UCSD-AML1 (cell line): ENCODE data around the gene PFKP.
A peak's percentile ranks its signal among the peaks of the same experiment; 100 is the strongest.
"Not testable (repeated sequence)": the region's sequence is repeated elsewhere in the genome, so short reads cannot be mapped to it uniquely, and the experiment has no call there.

Experiments used
- DNase-seq: peaks from one replicate; lab custom pipeline; 2025; ENCODE audit not compliant: unreplicated experiment; lab: John Stamatoyannopoulos, UW

PFKP gene

DNA sequence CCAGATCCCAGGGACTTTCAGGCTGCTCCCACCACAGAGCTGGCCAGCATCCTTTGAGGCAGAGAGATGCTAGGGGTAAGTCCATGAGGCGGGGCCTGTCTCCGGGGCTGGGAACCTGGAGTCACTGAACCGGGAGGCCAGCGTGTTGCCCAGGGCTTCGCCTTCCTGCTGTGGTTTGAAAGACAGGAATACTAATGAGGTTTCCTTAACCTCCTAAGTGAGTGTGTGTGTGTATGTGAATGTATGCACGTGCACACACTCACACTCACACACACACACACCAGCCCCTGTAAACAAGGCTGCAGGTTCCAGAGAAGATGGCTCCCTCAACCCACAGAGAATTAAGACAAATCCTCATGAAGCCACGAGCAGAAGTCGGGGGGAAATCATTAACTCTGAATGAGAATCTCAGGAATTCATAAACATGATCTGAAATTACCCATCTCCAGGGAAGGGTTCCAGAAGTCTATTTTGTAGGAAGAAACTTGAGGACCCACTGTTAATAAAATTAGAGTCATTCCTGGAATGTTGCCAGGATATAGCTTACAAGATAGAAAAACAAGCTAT, 20.3 kb upstream of the PFKP start:
- no peak for DNase-seq

DNA sequence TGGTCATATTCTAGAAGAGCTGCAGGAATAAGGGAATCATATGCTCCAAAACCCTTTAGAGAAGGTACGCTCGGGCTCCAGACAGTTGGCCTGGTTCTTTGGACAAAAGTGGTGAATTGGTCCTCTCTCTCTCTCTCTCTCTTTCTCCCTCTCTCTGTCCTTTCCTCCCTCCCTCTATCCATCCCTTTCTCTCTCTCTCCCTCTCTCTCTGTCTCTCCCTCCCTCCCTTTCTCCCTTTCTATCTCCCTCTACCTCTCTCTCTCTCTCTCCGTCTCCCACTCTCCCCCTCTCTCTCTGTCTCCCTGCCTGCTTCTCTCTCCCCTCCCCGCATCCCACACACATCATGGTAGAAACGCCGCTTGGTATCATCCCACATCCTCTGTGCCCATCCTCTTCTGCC, 19.8 kb upstream of the PFKP start:
- DNase-seq: no peak

DNA sequence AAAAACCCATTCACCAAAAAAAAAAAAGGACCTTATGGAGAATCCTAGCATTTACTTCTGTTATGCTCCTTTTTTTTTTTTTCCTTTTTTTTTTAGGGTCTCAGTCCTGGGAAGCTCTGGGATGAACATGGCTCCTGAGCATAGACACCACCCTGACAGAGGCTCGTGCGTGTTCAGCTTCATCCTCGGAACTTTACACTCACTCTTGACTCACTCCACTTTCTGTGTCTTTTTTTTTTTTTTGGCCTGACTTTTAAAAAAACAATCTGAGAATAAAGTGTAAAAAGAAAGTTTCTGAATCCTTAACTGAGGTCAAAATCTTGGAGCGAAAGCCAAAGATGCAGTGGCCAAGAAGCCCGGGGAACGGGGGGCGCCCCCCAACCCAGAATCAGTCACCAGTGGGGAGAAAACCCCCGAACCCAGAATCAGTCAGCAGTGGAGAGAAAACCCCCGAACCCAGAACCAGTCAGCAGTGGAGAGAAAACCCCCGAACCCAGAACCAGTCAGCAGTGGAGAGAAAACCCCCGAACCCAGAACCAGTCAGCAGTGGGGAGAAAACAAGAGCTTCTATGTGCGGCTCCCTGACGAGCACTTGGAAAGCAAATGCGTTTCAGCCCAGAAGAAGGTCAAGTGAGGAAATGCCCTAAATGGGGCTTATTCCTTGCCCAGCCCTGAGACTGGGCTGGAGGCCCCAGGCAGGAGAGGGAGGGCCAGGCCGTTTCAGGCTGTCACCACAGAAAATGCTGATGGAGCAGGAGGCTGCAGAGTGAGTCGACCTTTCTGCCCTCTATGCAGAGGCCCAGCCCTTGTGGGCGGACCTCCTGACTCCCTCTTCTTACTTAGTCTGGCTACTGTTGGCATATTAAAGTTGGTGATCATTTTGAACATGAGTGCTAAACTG, 19.0 kb upstream of the PFKP start:
- no peak for DNase-seq

DNA sequence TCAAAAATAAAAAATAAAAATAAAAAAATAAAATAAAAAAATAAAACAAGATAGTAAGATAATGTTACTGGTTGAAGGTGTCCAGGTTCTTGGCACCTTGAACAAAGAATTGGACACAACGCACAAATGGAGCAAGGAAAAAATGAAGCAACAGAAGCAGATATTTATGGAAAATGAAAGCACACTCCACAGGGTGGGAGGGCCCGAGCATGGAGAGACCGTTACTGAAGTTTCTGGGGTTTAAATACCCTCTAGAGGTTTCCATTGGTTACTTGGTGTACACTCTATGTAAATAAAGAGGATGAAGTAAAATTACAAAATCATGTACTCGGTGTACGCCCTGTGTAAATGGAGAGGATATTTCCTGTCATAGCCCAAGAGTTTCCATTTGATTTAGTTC, 15.7 kb upstream of the PFKP start:
- no peak for DNase-seq

DNA sequence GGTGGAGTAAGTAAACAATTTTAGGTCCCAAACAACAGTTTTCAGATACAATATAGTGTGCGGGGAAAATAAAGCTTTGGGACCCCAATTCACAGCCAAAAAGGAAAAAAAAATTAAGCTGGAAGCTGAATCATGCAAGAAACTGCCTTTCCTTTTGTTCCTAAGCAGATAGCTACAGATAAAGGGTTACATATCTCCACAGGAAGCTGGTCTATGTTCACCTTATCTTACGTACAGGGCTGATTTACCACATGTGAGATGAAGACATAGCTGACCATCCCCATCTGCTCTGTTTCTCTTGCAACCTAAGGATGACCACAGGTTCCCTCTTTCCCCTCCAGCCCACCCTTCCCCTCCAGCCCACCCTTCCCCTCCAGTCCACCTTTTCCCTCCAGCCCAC, 14.2 kb upstream of the PFKP start:
- DNase-seq: no peak

DNA sequence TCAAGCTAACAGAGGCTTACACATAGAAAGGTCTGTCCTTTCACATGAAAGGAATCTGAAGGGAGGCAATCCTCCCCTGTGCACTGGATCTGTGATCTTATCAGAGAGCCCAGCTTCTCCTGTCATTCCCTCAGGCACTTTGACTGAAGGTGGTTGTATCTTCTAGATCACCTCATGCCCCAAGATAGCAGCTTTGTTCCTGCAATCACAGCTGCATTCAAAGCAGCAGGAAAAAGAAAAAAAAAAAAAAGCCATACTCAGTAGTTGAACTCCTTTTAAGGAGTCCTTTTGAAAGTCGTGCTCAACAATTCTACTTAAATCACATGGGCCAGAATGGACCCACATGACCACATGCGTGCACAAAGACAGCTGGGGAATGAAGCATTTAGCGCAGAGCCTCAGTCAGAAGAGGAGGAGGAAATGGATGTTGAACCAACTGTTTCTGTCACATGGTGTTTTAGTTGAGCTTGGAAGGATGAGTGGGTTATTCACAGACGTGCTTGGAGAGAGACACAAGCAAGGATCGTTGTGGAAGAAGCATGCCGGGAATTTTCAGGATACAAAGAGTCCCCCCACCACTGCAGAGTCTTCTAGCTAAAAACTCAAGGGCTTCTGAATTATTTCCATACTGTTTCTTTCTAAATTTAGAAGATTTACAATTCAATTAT, 13.0 kb upstream of the PFKP start:
- no peak for DNase-seq

DNA sequence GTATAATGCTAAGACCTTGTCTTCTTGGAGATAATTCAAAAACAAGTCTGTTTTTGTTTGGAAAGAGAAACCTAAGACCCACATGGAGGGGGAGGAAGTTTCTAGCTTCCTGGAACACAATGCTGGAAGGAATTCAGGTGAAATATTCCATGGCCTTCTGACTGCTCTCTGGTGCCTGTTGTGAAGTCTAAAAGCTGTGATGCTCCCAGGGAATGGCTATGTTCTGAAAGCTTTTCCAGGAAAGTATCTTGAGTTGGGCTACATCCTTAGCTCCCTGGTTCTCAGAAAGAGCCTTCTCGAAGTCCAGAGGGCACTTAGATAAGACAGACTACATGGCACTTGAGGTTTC, 12.5 kb upstream of the PFKP start:
- DNase-seq: no peak

DNA sequence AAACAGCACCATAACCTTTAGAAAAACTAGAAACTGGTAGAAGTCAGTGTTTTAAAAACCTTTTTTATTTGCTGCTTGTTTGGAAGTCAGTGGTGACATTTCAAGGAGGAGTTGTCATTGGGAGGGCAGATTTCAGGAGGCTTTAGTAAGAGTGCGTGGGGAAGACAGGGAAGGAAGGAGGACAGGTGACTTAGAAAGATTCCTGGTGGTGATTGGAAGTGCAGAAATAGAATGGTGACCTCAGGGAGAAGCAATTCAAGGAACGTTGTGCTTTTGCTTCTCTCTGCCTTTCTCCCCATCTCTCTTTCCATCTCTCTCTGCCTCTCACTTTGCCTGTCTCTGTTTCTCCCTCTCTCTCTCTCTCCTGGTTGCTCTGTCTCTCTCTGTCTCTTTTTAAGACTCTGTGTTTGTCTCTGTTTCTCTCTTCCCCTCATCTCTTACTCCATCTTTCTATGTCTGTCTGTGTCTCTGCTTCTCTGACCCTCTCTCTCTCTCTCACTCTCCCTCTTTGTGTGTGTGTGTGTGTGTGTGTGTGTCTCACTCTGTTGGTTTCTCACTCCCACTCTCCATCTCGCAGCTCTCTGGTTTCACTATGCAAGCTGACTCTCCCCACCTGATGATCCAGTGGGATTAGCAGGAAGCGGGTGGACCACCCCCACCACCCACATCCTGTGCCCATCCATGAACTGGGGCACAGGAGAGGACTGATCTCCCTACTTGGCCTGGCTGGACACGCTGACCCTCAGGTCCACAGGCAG, 10.9 kb upstream of the PFKP start:
- no peak for DNase-seq

DNA sequence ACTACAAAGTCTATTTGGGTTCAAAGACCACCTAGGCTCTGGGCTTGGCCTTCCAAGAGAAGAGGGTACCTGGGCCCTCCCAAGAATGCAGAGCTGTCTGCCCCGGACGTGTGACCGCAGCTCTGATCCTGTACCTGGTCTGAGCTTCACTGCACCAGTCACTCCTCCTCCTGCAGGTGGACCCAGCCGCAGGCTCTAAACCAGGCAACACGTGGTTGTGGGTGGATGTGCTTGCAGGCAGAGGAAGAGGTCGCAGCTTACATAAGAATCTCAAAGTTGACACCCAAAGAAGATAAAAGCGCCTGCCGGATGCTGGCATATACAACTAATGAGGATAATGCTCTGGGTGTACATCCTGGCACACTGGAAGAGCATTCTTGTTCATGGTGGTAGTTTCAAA, 9.4 kb upstream of the PFKP start:
- no peak for DNase-seq

DNA sequence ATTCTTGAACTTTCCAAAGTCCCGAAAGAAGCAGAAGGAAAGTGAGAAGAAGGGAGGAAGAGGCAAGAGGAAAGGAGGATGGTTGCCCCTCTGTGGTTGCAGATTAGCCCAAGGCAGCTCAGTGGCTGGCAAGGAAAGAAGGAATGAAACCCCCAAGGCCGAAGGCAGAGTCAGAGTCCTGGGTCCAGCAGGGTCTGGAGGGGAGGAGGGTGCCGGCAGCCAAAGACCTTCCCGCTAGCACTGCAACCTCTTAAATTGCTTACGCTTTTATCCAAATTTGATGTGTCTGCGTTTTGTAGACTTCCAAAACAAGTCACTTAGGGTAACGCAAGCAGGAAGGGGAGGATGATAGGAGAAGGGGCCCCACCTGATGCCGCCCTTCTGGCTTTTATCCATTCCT, 7.4 kb upstream of the PFKP start:
- DNase-seq: no peak

DNA sequence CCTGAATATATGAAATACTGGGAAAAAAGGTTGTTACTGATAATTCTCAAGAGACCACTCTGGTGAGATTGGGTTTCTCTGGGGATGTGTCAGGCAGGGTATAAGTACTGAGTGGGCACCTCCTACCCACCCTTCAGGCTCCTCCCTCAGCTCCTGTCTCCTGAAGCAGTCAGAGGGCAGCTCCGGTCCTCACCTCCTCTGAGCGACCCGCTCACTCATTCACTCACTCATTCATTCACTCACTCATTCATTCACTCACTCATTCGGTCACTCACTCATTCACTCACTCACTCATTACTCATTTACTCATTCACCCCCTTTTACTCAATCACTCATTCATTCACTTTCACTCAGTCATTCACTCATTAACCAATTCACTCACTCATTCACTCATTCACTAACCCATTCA, 6.9 kb upstream of the PFKP start:
- no peak for DNase-seq

DNA sequence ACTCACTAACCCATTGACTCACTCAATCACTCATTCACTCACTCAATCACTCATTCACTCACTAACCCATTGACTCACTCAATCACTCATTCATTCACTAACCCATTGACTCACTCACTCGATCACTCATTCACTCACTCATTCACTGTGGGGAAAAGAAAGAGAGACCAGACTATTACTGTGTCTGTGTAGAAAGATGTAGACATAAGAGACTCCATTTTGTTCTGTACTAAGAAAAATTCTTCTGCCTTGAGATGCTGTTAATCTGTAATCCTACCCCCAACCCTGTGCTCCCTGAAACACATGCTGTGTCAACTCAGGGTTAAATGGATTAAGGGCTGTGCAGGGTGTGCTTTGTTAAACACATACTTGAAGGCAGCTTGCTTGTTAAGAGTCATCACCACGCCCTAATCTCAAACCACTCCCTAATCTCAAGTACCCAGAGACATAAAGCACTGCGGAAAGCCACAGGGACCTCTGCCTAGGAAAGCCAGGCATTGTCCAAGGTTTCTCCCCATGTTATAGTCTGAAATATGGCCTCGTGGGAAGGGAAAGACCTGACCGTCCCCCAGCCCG, 5.9 kb upstream of the PFKP start:
- not testable (repeated sequence) for DNase-seq

DNA sequence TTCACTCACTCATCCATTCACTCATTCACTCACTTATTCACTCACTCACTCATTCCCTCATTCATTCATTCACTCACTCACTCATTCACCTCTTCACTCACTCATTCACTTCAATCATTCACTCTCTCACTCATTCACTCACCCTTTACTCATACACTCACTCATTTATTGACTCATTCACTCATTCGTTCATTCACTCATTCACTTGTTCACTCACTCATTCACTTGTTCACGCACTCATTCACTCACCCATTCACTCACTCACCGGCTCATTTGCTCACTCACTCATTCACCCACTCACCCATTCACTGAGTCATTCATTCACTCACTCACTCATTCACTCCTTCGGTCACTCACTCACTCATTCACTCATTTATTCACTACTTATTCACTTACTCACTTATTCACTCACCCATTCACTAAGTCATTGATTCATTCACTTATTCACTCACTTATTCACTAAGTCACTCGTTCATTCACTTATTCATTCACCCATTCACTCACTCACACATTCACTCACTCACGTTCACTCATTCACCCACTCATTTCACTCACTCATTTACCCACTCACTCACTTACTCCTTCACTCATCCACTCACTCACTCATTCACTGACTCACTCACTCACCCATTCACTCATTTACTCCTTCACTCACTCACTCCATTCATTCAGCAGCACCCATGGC, 4.7 kb upstream of the PFKP start:
- DNase-seq: no peak

DNA sequence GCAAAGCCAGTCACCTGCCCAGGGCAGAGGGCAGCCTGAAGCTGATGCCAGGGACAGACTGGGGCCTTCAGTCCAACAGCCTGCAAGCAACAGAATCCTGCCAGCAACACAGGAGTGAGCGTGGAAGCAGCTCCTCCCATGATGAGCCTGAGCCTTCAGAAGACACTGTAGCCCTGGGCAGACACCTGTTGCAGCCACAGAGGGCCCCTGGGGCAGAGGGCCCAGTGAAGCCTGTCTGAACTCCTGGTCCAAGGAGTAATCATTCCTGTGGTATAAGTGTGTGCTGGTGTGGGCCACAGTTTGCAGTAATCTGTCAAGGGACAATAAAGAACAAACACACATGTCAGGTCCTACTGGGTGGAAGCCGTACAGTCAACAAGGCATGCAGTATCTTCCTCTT, 2.9 kb upstream of the PFKP start:
- DNase-seq: no peak

DNA sequence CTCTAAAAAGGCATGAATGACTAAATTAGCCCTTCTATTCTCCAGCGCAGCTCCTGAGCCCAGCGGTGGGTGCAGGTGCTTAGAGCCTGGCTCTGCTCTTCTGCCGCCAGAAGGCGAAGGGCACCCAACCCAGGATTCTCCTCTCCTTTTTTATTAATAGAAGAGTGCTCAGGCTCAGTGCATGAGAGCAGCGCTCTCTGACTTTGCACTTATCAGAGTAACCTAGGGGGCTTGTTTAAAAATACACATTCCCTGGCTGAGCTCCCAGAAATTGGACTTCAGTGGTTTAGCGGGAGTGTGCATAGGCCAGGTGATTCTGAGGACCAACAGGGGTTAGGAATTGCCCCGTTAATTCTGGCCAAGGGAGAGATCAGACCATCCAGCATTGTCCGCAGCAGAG, 1.7 kb upstream of the PFKP start:
- DNase-seq: no peak

DNA sequence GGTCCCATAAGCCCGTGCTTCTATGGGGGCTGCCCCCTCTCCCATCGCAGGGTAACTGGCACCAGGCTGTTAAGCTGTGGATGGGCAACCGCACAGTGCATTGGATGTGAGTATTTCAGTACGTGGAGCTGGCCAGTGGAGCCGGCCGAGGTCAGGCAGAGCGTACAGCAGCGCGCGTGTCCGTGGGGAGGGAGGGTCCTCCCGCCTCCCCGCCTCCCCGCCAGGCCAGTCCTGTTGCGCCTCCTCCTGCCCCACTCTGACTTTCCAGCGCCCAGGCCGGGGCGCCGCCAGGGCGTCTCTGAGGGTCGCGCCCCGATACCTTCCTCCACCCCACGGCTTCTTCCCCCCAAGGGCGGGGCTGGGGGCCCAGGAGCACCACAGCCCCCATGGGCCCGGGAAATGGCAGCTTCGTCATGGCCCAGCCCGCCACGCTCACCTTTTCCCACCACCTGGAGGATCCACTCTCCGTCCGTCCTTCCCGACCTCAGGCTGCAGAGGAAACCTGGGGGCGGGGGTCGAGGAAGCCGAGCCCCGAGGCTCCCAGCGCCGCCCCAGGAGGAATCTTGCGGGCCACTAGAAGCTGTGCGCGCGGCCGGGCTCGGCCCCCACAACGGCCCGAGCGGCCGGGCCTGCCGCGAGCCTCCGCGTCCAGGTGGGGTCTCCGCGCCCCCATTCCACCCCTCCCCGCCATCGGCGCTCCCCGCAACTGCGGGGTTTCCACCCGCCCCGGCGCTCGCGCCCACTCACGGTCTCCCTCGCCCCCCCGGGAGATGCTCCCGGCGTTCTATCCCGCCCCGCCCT, 831 bp upstream of the PFKP start:
- DNase-seq: no peak

DNA sequence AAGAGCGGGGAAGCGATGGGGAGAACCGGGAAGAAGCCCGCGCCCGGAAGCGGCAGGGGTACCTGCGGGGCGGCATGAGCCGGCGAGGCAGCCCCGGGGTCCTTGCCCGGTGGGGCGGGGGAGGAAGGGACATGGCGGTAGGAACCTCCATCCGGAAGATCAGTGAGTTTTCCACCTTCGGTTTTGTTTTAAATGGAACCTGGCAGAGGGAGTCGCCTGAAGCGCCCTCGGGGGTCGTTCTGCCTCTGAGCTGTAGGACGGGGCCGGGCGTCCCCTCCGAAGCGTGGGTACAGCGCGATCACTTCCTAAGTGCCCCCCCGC, 471 bp downstream of the PFKP start:
- no peak for DNase-seq

DNA sequence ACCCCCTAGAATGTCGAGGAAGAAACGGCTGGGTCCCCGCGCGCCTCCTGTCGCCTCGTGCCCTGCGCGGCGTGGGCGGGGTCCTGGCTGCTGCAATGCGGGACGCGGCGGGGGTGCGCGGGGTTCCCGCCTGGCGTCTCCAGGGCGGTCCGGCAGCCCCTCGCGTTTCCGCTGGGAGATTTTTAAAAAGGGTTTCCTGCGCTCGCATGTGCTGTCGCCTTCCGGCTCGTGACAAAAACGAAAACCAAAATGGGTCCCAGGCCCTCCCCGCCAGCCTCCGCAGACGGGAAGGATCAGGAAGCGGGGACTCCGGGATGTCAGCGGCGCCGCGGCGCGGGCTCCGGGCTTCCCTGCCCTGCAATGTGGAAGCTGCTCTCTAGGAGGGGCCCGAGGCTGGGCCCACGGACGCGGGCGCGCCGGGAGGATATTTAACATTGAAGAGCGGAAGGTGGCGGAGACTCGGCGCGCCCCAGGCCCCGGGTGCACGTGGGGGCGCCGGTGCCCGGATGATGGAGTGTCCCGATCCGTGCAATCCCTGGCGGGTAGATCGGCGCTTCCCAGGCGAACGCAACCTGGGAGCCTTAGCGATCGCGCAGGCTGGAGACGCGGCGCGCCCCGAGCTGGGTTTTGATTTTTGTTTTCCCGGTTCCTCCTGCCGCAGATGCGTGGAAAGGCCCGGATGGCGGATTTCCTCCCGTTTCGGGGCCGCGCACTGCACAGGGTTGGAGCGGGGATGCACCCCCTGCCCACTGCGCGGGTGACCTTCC, 1.0 kb downstream of the PFKP start:
- peak; percentile 75 for DNase-seq

DNA sequence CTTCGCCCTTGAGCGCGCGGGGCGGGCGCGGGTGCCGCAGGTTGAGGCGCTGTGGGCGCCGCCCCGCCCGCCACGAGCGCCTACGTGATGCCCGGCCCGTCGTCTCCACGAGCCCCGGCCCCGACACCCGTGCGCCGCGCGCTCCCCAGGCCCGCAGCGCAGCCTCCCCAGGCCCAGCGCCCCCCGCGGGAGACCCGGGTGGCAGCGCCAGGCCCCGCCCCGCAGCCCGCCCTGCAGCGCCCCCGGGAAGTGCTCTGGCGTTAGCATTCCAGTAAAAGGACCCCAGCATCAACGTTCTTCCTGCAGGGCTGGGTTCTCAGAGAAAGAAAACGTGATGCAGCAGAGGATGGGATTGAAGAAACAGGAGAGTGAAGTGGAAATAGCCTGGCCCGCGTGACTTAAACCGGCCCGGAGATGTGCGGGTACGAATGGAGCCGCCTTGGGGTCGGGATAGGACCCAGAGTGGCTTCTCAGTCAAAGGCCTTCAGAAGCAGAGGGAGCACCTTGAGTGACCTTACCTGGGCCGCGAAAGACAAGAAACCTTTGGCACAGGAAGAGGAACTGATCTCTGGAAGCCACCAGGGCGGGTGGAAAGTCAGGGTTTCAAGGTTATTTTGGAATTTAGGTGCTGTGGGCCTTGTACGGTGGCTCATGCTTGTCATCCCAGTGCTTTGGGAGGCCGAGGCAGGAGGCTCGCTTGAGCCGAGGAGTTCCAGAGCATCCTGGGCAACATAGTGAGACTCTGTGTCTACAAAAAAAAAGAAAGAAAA, 1.8 kb downstream of the PFKP start:
- peak; percentile 39 for DNase-seq
